Liver (tissue), 9 donors: ENCODE data around the gene TRPV4. TPM values are rescaled to one million over a fixed set of nuclear protein-coding genes. Genes with fewer than 3 reads are reported as not detected.

ENCODE experiments used
- DNase-seq: peaks from one replicate; pipeline ENCODE4 v3.0.0-alpha.2; 2017; ENCODE audit warnings: low spot score
- H3K27ac ChIP-seq, 2 donors: one replicate each; pipeline ENCODE4 v1.7.0; 2013; ENCODE audit warnings: inconsistent platforms in 2 of 2, low read length in 2 of 2, control low read depth in 1 of 2, low read depth in 1 of 2, mild to moderate bottlenecking in 1 of 2
- H3K27me3 ChIP-seq, 4 donors: one replicate each; pipeline versions ENCODE4 v1.6.1 to v1.7.0; 2013; ENCODE audit warnings: low read length in 3 of 4, inconsistent platforms in 1 of 4, mild to moderate bottlenecking in 1 of 4, moderate library complexity in 1 of 4; ENCODE audit not compliant: control insufficient read depth in 4 of 4, insufficient read depth in 4 of 4
- H3K36me3 ChIP-seq, 4 donors: one replicate each; pipeline versions ENCODE4 v1.6.1 to v1.7.0; 2013; ENCODE audit warnings: low read length in 3 of 4, mild to moderate bottlenecking in 3 of 4, low read depth in 1 of 4, moderate library complexity in 1 of 4; ENCODE audit not compliant: control insufficient read depth in 4 of 4, insufficient read depth in 3 of 4
- H3K4me1 ChIP-seq, 4 donors: one replicate each; pipeline versions ENCODE4 v1.6.1 to v1.7.0; 2013; ENCODE audit warnings: low read length in 3 of 4, mild to moderate bottlenecking in 3 of 4, moderate library complexity in 1 of 4; ENCODE audit not compliant: control insufficient read depth in 4 of 4, insufficient read depth in 4 of 4
- H3K4me3 ChIP-seq, 3 donors: one replicate each; pipeline versions ENCODE4 v1.6.1 to v1.7.0; 2013; ENCODE audit warnings: low read length in 3 of 3, control low read depth in 1 of 3, low read depth in 1 of 3, mild to moderate bottlenecking in 1 of 3
- H3K9ac ChIP-seq, 2 donors: one replicate each; pipeline ENCODE4 v1.7.0; 2013; ENCODE audit warnings: low read length in 2 of 2, mild to moderate bottlenecking in 2 of 2, moderate library complexity in 2 of 2, control low read depth in 1 of 2, low read depth in 1 of 2
- H3K9me3 ChIP-seq, 4 donors: one replicate each; pipeline versions ENCODE4 v1.6.1 to v1.7.0; 2013; ENCODE audit warnings: low read length in 3 of 4; ENCODE audit not compliant: control insufficient read depth in 4 of 4
- CTCF ChIP-seq: fragments of 150-350 bp; IDR thresholded peaks from 2 replicates; pipeline ENCODE4 v1.5.1; 2017; ENCODE audit warnings: improper control_type of control experiment, low read depth, low read length; ENCODE audit not compliant: missing input control
- FOXA1 ChIP-seq: IDR thresholded peaks from 2 replicates; pipeline ENCODE4 v1.6.1; 2016; ENCODE audit warnings: antibody characterized with exemption
- FOXA2 ChIP-seq: IDR thresholded peaks from 2 replicates; pipeline ENCODE4 v1.6.1; 2016; ENCODE audit warnings: antibody characterized with exemption
- HNF4A ChIP-seq, 2 donors: conservative IDR thresholded peaks; 2 replicates each; pipeline ENCODE4 v1.6.1; 2016; ENCODE audit warnings: antibody characterized with exemption in 2 of 2, mild to moderate bottlenecking in 2 of 2
- HNF4G ChIP-seq: IDR thresholded peaks from 2 replicates; pipeline ENCODE4 v1.6.1; 2016; ENCODE audit warnings: antibody characterized with exemption
- JUND ChIP-seq, 2 donors: IDR thresholded peaks; 2 replicates each; pipeline ENCODE4 v1.6.1; 2016; ENCODE audit warnings: antibody characterized with exemption in 2 of 2
- MAX ChIP-seq: IDR thresholded peaks from 2 replicates; pipeline ENCODE4 v1.6.1; 2016; ENCODE audit warnings: antibody characterized with exemption
- NR2F2 ChIP-seq: IDR thresholded peaks from 2 replicates; pipeline ENCODE4 v1.6.1; 2016; ENCODE audit warnings: antibody characterized with exemption
- RAD21 ChIP-seq, 2 donors: IDR thresholded peaks; 2 replicates each; pipeline ENCODE4 v1.6.1; 2016; ENCODE audit warnings: antibody characterized with exemption in 2 of 2, mild to moderate bottlenecking in 2 of 2
- RXRA ChIP-seq, 2 donors: IDR thresholded peaks; 2 replicates each; pipeline ENCODE4 v1.6.1; 2017 to 2018; ENCODE audit warnings: antibody characterized with exemption in 2 of 2, mild to moderate bottlenecking in 1 of 2
- SP1 ChIP-seq: IDR thresholded peaks from 2 replicates; pipeline ENCODE4 v1.6.1; 2018; ENCODE audit warnings: antibody characterized with exemption, mild to moderate bottlenecking
- TAF1 ChIP-seq: conservative IDR thresholded peaks from 2 replicates; pipeline ENCODE4 v1.6.1; 2016; ENCODE audit warnings: antibody characterized with exemption, mild to moderate bottlenecking
- WGBS: extraction: QIAGEN DNeasy Blood & Tissue Kit; methylation state at CpG from one replicate; pipeline ENCODE4 v1.1.7; 2013; 5-methylcytosine and 5-hydroxymethylcytosine counted together
- polyA plus RNA-seq, 2 donors: library from polyadenylated mRNA; stranded (reverse) in 1 of 2; unstranded in 1 of 2; fragments of 200-250 nt in 1 of 2; fragments of >200 nt in 1 of 2; fragmentation: Nextera tagmentation in 1 of 2; extraction: Ambion mirVana in 1 of 2; gene quantifications; one replicate each; pipeline versions ENCODE4 v1.2.1 to v1.2.3, GENCODE V29; 2013 to 2015
- total RNA-seq, 2 donors: library from RNA; depleted of rRNA; stranded (reverse); fragments of >200 nt; gene quantifications; one replicate each; pipeline ENCODE4 v1.2.3, GENCODE V29; 2014
- TF ChIP-seq, protein P1 (sequence below): IDR thresholded peaks from 2 replicates; pipeline ENCODE4 v1.6.1; 2016; ENCODE audit warnings: antibody characterized with exemption
- TF ChIP-seq, protein P2 (sequence below): IDR thresholded peaks from 2 replicates; pipeline ENCODE4 v1.6.1; 2016; ENCODE audit warnings: antibody characterized with exemption, mild to moderate bottlenecking
- TF ChIP-seq, protein P3 (sequence below): IDR thresholded peaks from 2 replicates; pipeline ENCODE4 v1.6.1; 2016; ENCODE audit warnings: antibody characterized with exemption
- donor health status: healthy.
- donor health status: healthy.
- donor health status: healthy.
- donor health status: healthy.
- donor health status: healthy.

The TRPV4 gene
- total and polyA plus RNA-seq, 4 donors, result 1.3 to 9.6 (median 3.9) TPM

DNA sequence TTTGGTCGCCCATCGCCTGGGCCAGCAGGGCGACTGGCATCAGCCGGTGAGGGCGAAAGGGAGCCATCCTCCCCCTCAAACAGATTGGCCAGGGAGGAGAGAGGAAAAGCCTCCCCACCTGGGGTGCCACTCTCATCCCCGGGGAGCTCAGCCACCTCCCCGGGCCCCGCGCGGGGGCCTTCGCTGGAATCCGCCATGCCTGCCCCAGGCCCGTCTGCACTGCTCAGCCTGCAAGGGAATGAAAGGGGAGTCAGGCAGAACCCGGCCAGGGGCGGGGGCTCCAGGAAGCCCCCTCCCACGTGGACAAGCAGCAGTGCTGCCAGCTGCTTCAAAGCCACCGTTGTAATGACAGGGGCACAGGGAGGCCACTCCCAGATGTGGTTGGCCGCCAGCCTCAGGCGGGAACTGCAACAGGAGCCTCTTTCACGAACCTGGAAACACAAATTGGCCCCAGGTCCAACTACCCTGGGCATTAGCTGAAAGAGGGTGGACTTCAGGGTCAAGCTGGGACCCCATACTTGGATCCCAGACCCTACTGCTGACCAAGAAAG, 18.5 kb downstream of the TRPV4 start:
- no peak overlapping the region for H3K4me3 ChIP-seq
- WGBS, result 83% methylated on average over 20 of the region's 20 CpGs
- peaks cover 0 to 6% (median 3%) of the 10 kb centered on the region in 4 donors for H3K4me1 ChIP-seq
- no peak overlapping the region for H3K9ac ChIP-seq
- peaks cover 0 to 28% (median 12%) of the 10 kb centered on the region in 4 donors for H3K36me3 ChIP-seq
- no peaks in the 10 kb centered on the region for H3K27me3 ChIP-seq
- no peaks in the 10 kb centered on the region for H3K9me3 ChIP-seq
- DNase-seq, result no peak
- H3K27ac ChIP-seq, result no peak overlapping the region
- TF ChIP-seq HNF4A (conservative IDR thresholded peaks at IDR 0.05) (no peak), JUND (IDR thresholded peaks at IDR 0.05) (no peak), SP1 (no peak), HNF4G (no peak), MAX (no peak), CTCF (no peak), FOXA2 (no peak), RAD21 (IDR thresholded peaks at IDR 0.05) (no peak), FOXA1 (no peak)
- TF ChIP-seq, protein P1, sequence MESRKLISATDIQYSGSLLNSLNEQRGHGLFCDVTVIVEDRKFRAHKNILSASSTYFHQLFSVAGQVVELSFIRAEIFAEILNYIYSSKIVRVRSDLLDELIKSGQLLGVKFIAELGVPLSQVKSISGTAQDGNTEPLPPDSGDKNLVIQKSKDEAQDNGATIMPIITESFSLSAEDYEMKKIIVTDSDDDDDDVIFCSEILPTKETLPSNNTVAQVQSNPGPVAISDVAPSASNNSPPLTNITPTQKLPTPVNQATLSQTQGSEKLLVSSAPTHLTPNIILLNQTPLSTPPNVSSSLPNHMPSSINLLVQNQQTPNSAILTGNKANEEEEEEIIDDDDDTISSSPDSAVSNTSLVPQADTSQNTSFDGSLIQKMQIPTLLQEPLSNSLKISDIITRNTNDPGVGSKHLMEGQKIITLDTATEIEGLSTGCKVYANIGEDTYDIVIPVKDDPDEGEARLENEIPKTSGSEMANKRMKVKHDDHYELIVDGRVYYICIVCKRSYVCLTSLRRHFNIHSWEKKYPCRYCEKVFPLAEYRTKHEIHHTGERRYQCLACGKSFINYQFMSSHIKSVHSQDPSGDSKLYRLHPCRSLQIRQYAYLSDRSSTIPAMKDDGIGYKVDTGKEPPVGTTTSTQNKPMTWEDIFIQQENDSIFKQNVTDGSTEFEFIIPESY, result no peak
- TF ChIP-seq, protein P2, sequence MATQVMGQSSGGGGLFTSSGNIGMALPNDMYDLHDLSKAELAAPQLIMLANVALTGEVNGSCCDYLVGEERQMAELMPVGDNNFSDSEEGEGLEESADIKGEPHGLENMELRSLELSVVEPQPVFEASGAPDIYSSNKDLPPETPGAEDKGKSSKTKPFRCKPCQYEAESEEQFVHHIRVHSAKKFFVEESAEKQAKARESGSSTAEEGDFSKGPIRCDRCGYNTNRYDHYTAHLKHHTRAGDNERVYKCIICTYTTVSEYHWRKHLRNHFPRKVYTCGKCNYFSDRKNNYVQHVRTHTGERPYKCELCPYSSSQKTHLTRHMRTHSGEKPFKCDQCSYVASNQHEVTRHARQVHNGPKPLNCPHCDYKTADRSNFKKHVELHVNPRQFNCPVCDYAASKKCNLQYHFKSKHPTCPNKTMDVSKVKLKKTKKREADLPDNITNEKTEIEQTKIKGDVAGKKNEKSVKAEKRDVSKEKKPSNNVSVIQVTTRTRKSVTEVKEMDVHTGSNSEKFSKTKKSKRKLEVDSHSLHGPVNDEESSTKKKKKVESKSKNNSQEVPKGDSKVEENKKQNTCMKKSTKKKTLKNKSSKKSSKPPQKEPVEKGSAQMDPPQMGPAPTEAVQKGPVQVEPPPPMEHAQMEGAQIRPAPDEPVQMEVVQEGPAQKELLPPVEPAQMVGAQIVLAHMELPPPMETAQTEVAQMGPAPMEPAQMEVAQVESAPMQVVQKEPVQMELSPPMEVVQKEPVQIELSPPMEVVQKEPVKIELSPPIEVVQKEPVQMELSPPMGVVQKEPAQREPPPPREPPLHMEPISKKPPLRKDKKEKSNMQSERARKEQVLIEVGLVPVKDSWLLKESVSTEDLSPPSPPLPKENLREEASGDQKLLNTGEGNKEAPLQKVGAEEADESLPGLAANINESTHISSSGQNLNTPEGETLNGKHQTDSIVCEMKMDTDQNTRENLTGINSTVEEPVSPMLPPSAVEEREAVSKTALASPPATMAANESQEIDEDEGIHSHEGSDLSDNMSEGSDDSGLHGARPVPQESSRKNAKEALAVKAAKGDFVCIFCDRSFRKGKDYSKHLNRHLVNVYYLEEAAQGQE, result no peak

DNA sequence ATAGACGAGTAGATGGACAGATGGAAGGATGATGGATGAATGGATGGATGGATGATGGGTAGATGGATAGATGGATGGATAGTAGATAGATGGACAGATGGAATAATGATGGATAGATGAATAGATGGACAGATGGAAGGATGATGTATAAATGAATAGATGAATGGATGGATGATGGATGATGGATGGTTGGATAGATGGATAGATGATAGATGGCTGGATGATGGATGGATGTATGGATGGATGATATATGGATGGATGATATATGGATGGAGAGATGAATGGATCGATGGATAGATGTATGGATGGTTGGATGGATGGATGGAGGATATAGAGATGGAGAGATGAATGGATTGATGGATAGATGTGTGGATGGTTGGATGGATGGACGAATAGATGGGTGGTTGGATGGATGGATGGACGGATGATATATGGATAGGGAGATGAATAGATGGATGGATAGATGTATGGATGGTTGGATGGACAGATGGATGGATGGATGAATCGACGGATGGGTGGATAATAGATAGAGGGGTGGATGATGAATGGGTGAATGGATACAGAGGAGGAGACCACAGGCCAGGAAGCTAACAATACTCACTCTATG, 19.3 kb downstream of the TRPV4 start:
- H3K27ac ChIP-seq, result no peak overlapping the region
- no peak overlapping the region for H3K9ac ChIP-seq
- no peaks in the 10 kb centered on the region for H3K27me3 ChIP-seq
- WGBS, result 95% methylated on average over 6 of the region's 6 CpGs
- peaks cover 0 to 2% (median under 1%) of the 10 kb centered on the region in 4 donors for H3K4me1 ChIP-seq
- no peaks in the 10 kb centered on the region for H3K9me3 ChIP-seq
- no peak for DNase-seq
- no peak overlapping the region for H3K4me3 ChIP-seq
- peaks cover 0 to 28% (median 12%) of the 10 kb centered on the region in 4 donors for H3K36me3 ChIP-seq
- no peak for TF ChIP-seq RXRA (IDR thresholded peaks at IDR 0.05)
- TF ChIP-seq, protein P3, sequence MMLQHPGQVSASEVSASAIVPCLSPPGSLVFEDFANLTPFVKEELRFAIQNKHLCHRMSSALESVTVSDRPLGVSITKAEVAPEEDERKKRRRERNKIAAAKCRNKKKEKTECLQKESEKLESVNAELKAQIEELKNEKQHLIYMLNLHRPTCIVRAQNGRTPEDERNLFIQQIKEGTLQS, result no peak
- no peak for TF ChIP-seq CTCF
- no peak for TF ChIP-seq NR2F2
- no peak for TF ChIP-seq HNF4A (conservative IDR thresholded peaks at IDR 0.05)
- TF ChIP-seq TAF1, result no peak
- TF ChIP-seq, protein P2, result no peak
- TF ChIP-seq SP1, result no peak
- TF ChIP-seq FOXA1, result no peak
